ENCODE data around the gene KLHL6. TPM values are rescaled to one million over a fixed set of nuclear protein-coding genes. Genes with fewer than 3 reads are reported as not detected.

The KLHL6 gene
- total RNA-seq, 1 experiment from 2014 or later: not detected

GRCh38 chr3:183448369-183449128 is 107.0 kb downstream of the KLHL6 start:
- Histone ChIP-seq H2BK12ac (ENCODE audit: insufficient read length, low read depth, low read length) (no peak overlapping the region), H4K20me1 (ENCODE audit: control insufficient read depth, insufficient read depth, insufficient read length) (no peaks in the 10 kb centered on the region), H2AK5ac (ENCODE audit: insufficient read length, low read length) (no peak overlapping the region), H3K79me1 (ENCODE audit: insufficient read depth, low read depth, low read length, poor library complexity, severe bottlenecking) (no peaks in the 10 kb centered on the region), H2BK120ac (ENCODE audit: low read depth, low read length, poor library complexity, severe bottlenecking) (no peak overlapping the region), H4K5ac (ENCODE audit: insufficient read length, low read depth, low read length) (no peak overlapping the region), H3K4me1 (ENCODE audit: insufficient read depth, low read length) (no peaks in the 10 kb centered on the region), H3K4me2 (ENCODE audit: insufficient read depth, insufficient read length, low read length) (peak overlapping the region; percentile 78), H2AFZ (ENCODE audit: low read length) (no peak overlapping the region), H3K23ac (ENCODE audit: insufficient read length, low read depth, low read length) (no peak overlapping the region), H3K9me3 (ENCODE audit: control insufficient read depth, low read depth, low read length) (no peaks in the 10 kb centered on the region), H3K23me2 (ENCODE audit: insufficient read length, low read depth, low read length, poor library complexity, severe bottlenecking) (peaks cover 3% of the 10 kb centered on the region), H3K27ac (ENCODE audit: insufficient read length, low read depth, low read length) (no peak overlapping the region), H3K27me3 (ENCODE audit: insufficient read depth, low read length) (no peaks in the 10 kb centered on the region), H4K8ac (replicated peaks; ENCODE audit: insufficient read length, low read depth, low read length) (no peak overlapping the region), H3K4ac (ENCODE audit: low read depth, low read length) (no peak overlapping the region), H2BK5ac (ENCODE audit: insufficient read length, low read length) (no peak overlapping the region), H3K9ac (ENCODE audit: extremely low read depth, insufficient read length, low read length) (peak overlapping the region; percentile 47), H3K56ac (ENCODE audit: insufficient read length, low read depth, low read length) (no peak overlapping the region), H3K18ac (ENCODE audit: insufficient read length, low read depth, low read length) (no peak overlapping the region), H2BK20ac (ENCODE audit: low read depth, low read length, poor library complexity, severe bottlenecking) (no peak overlapping the region), H3T11ph (ENCODE audit: low read length) (no peak overlapping the region), H2BK15ac (ENCODE audit: low read depth, low read length) (no peak overlapping the region), H3K79me2 (ENCODE audit: insufficient read depth, low read length) (peaks cover 2% of the 10 kb centered on the region; the same call in 1 of the 2 replicates), H4K91ac (ENCODE audit: insufficient read length, low read depth, low read length) (no peak overlapping the region), H3K14ac (ENCODE audit: insufficient read depth, low read length) (no peak overlapping the region)
- no CpG with 5 or more reads among the region's 3 CpGs for WGBS (ENCODE audit: extremely low coverage, insufficient read length, low lambda C conversion rate)
- Mint-ChIP-seq H3K36me3 (ENCODE audit: insufficient read depth in 1 of 3, low read depth in 3 of 3) (peaks cover 2 to 20% (median 19%) of the 10 kb centered on the region in 3 experiments; a peak in 5 of 7 replicates), H3K9me3 (peaks cover 10 to 11% of the 10 kb centered on the region in 2 experiments), H3K27me3 (ENCODE audit: low read depth) (no peaks in the 10 kb centered on the region), H3K4me3 (peak overlapping the region; percentile 98), H3K4me1 (peaks cover 14 to 20% of the 10 kb centered on the region in 2 experiments), H3K27ac (no peak overlapping the region)
- no peak for DNase-seq
- TF ChIP-seq, protein P1, sequence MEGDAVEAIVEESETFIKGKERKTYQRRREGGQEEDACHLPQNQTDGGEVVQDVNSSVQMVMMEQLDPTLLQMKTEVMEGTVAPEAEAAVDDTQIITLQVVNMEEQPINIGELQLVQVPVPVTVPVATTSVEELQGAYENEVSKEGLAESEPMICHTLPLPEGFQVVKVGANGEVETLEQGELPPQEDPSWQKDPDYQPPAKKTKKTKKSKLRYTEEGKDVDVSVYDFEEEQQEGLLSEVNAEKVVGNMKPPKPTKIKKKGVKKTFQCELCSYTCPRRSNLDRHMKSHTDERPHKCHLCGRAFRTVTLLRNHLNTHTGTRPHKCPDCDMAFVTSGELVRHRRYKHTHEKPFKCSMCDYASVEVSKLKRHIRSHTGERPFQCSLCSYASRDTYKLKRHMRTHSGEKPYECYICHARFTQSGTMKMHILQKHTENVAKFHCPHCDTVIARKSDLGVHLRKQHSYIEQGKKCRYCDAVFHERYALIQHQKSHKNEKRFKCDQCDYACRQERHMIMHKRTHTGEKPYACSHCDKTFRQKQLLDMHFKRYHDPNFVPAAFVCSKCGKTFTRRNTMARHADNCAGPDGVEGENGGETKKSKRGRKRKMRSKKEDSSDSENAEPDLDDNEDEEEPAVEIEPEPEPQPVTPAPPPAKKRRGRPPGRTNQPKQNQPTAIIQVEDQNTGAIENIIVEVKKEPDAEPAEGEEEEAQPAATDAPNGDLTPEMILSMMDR (conservative IDR thresholded peaks at IDR 0.05): no peak

All from H9 (cell line).